Dermis blood vessel endothelial cell (primary cell): Measurements from ENCODE around the gene FUBP3. TPM values are rescaled to one million over a fixed set of nuclear protein-coding genes. Genes with fewer than 3 reads are reported as not detected.
"Not testable (repeated sequence)": the region's sequence is repeated elsewhere in the genome, so short reads cannot be mapped to it uniquely, and the experiment has no call there.

ENCODE experiments used
- DNase-seq: peaks from one replicate; pipeline ENCODE4 v3.0.0; 2010
- total RNA-seq: library from RNA; depleted of rRNA; stranded (reverse); fragments of >200 nt; gene quantifications from 2 replicates; pipeline ENCODE4 v1.2.3, GENCODE V29; 2014

Gene FUBP3
- total RNA-seq, 1 donor from 2014 or later = 27.4 TPM

DNA sequence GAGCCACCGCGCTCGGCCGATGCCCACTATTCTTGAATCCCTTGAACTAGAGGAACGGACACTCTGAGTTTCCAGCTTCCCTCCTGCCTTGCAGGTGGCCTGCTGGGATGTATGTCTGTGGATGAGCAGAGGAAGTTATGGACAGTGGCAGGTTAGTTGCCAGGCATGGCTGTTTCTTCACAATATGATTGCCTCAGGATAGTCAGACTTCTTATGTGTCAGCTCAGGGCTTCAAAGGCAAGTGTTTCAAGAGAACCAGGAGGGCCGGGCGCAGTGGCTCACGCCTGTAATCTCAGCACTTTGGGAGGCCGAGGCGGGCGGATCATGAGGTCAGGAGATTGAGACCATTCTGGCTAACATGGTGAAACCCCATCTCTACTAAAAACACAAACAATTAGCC lies 106.6 kb downstream of the FUBP3 start:
- DNase-seq = not testable (repeated sequence)

- DNase-seq = no peak
These were observed 108.2 kb downstream of the FUBP3 start for GRCh38 chr9:130687615-130688014.

Other genes with a start within 250 kb of the FUBP3 start
- gene ASS1, start 134.6 kb upstream of the FUBP3 start, total RNA-seq = 4.0 and 9.5 TPM in 2 replicates
- gene PRDM12, start 85.0 kb downstream of the FUBP3 start, total RNA-seq = not detected in 2 replicates
- gene EXOSC2, start 114.2 kb downstream of the FUBP3 start, total RNA-seq = 31.9 and 33.5 TPM in 2 replicates